ENCODE measurements around the gene SS18L1. TPM values are rescaled to one million over a fixed set of nuclear protein-coding genes. Genes with fewer than 3 reads are reported as not detected.

The SS18L1 gene
- total RNA-seq, 1 experiment from 2014 or later = 34.1 TPM

DNA sequence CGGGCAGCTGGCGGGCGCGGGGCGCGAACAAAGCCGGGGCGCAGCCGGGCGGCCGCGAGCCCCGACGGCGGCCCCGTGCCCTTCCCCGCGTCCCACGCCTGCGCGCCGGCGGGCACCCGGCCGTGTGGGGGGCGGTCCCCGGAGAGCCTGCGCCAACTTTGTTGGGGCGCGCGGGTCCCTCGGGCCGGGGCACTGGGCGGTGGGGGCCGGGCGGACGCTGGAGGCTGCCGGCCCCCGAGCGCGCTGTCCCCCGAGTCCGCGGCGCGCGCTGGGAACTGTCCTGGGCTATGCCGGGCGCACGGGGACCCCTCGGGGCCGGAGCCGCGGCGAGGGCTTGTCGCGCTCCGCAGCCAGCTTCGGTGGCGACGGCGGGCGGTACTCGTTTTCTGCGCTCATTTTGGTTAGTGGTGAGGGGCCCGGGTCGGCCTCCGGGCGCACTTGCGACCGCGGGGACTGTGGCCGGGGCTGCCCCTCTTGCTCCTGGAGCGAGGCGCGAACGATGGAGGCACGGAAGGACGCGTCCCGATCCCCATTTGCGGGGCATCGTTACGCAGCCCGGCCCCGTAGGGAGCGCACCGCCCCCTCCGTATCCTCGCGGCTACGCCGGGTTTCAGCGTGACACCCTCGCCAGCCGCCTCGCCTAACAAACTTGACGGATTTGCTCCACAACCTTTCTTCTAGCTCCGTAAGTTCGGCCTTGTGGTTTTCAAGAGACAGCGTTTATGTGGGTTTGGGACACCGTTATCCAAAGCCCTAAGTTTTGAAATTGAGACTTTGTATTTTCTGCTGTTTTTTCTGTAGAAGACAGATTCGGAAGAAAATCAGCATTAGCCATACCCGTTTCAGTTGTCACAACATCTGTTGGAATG, 622 bp downstream of the SS18L1 start (continued):
- no peak for TF ChIP-seq E2F5 (CRISPR knock-in tag; IDR thresholded peaks at IDR 0.05)
- TF ChIP-seq ZNF121 (CRISPR knock-in tag; IDR thresholded peaks at IDR 0.05) = no peak
- TF ChIP-seq GRHL2 (CRISPR knock-in tag; IDR thresholded peaks at IDR 0.05; ENCODE audit: insufficient replicate concordance, severe bottlenecking) = no peak
- 0 out of 2 replicates have a peak, but pooled peaks have one; percentile 14 for TF ChIP-seq TEAD1 (CRISPR knock-in tag; IDR thresholded peaks at IDR 0.05)
- TF ChIP-seq, protein P1, sequence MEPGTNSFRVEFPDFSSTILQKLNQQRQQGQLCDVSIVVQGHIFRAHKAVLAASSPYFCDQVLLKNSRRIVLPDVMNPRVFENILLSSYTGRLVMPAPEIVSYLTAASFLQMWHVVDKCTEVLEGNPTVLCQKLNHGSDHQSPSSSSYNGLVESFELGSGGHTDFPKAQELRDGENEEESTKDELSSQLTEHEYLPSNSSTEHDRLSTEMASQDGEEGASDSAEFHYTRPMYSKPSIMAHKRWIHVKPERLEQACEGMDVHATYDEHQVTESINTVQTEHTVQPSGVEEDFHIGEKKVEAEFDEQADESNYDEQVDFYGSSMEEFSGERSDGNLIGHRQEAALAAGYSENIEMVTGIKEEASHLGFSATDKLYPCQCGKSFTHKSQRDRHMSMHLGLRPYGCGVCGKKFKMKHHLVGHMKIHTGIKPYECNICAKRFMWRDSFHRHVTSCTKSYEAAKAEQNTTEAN (CRISPR knock-in tag; IDR thresholded peaks at IDR 0.05) = no peak
- TF ChIP-seq, protein P2, sequence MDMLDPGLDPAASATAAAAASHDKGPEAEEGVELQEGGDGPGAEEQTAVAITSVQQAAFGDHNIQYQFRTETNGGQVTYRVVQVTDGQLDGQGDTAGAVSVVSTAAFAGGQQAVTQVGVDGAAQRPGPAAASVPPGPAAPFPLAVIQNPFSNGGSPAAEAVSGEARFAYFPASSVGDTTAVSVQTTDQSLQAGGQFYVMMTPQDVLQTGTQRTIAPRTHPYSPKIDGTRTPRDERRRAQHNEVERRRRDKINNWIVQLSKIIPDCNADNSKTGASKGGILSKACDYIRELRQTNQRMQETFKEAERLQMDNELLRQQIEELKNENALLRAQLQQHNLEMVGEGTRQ (CRISPR knock-in tag; IDR thresholded peaks at IDR 0.05) = no peak
- no peak for TF ChIP-seq SMAD4 (CRISPR knock-in tag; IDR thresholded peaks at IDR 0.05)
- TF ChIP-seq GABPB1 (CRISPR knock-in tag; IDR thresholded peaks at IDR 0.05) = peak; percentile 21; the same call in 1 of the 2 replicates
- no peak for TF ChIP-seq ZBTB21 (CRISPR knock-in tag; IDR thresholded peaks at IDR 0.05; ENCODE audit: borderline replicate concordance)
- TF ChIP-seq, protein P3, sequence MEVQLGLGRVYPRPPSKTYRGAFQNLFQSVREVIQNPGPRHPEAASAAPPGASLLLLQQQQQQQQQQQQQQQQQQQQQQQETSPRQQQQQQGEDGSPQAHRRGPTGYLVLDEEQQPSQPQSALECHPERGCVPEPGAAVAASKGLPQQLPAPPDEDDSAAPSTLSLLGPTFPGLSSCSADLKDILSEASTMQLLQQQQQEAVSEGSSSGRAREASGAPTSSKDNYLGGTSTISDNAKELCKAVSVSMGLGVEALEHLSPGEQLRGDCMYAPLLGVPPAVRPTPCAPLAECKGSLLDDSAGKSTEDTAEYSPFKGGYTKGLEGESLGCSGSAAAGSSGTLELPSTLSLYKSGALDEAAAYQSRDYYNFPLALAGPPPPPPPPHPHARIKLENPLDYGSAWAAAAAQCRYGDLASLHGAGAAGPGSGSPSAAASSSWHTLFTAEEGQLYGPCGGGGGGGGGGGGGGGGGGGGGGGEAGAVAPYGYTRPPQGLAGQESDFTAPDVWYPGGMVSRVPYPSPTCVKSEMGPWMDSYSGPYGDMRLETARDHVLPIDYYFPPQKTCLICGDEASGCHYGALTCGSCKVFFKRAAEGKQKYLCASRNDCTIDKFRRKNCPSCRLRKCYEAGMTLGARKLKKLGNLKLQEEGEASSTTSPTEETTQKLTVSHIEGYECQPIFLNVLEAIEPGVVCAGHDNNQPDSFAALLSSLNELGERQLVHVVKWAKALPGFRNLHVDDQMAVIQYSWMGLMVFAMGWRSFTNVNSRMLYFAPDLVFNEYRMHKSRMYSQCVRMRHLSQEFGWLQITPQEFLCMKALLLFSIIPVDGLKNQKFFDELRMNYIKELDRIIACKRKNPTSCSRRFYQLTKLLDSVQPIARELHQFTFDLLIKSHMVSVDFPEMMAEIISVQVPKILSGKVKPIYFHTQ (CRISPR knock-in tag; IDR thresholded peaks at IDR 0.05) = no peak
- TF ChIP-seq ARID4B (CRISPR knock-in tag; IDR thresholded peaks at IDR 0.05; ENCODE audit: borderline replicate concordance) = peak; percentile 52; the same call in 1 of the 2 replicates
- TF ChIP-seq NR2C2 (CRISPR knock-in tag; IDR thresholded peaks at IDR 0.05) = no peak
- TF ChIP-seq ATF1 (CRISPR knock-in tag; IDR thresholded peaks at IDR 0.05) = no peak
- TF ChIP-seq FOXP1 (CRISPR knock-in tag; IDR thresholded peaks at IDR 0.05; ENCODE audit: borderline replicate concordance) = 0 out of 2 replicates have a peak, but pooled peaks have one; percentile 41
- TF ChIP-seq ZNF281 (CRISPR knock-in tag; IDR thresholded peaks at IDR 0.05) = no peak
- TF ChIP-seq FOXJ3 (CRISPR knock-in tag; IDR thresholded peaks at IDR 0.05; ENCODE audit: borderline replicate concordance) = no peak
- TF ChIP-seq, protein P4, sequence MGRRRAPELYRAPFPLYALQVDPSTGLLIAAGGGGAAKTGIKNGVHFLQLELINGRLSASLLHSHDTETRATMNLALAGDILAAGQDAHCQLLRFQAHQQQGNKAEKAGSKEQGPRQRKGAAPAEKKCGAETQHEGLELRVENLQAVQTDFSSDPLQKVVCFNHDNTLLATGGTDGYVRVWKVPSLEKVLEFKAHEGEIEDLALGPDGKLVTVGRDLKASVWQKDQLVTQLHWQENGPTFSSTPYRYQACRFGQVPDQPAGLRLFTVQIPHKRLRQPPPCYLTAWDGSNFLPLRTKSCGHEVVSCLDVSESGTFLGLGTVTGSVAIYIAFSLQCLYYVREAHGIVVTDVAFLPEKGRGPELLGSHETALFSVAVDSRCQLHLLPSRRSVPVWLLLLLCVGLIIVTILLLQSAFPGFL (CRISPR knock-in tag; IDR thresholded peaks at IDR 0.05; ENCODE audit: borderline replicate concordance) = no peak
- TF ChIP-seq PRRX2 (CRISPR knock-in tag; IDR thresholded peaks at IDR 0.05) = no peak
- TF ChIP-seq ZNF138 (CRISPR knock-in tag; conservative IDR thresholded peaks at IDR 0.05) = no peak
- TF ChIP-seq ZSCAN18 (CRISPR knock-in tag; IDR thresholded peaks at IDR 0.05) = no peak
- TF ChIP-seq, protein P5, sequence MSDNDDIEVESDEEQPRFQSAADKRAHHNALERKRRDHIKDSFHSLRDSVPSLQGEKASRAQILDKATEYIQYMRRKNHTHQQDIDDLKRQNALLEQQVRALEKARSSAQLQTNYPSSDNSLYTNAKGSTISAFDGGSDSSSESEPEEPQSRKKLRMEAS (CRISPR knock-in tag; IDR thresholded peaks at IDR 0.05) = peak; percentile 32; the same call in 1 of the 2 replicates

Data from WTC11 (cell line).